NCI-H748 (cell line): ENCODE data around the gene ARHGEF2.

Source experiments
- DNase-seq: peaks from one replicate; lab custom pipeline; 2025; ENCODE audit not compliant: unreplicated experiment; lab: John Stamatoyannopoulos, UW

The ARHGEF2 gene

GRCh38 chr1:155971910-155972809, 6.2 kb downstream of the ARHGEF2 start:
- no peak for DNase-seq

GRCh38 chr1:155970531-155971167, 7.7 kb downstream of the ARHGEF2 start:
- DNase-seq = no peak

- no peak for DNase-seq
Measured at GRCh38 chr1:155969377-155969791, 9.0 kb downstream of the ARHGEF2 start.

GRCh38 chr1:155968670-155969069, 9.7 kb downstream of the ARHGEF2 start:
- DNase-seq = no peak

- no peak for DNase-seq
Measured at GRCh38 chr1:155968051-155968400, 10.3 kb downstream of the ARHGEF2 start.

- no peak for DNase-seq
Measured at GRCh38 chr1:155967341-155968050, 10.9 kb downstream of the ARHGEF2 start.

GRCh38 chr1:155966750-155967149, 11.6 kb downstream of the ARHGEF2 start:
- DNase-seq = no peak

GRCh38 chr1:155966135-155966534, 12.2 kb downstream of the ARHGEF2 start:
- no peak for DNase-seq

- no peak for DNase-seq
Measured at GRCh38 chr1:155964193-155964592, 14.2 kb downstream of the ARHGEF2 start.

- no peak for DNase-seq
Measured at GRCh38 chr1:155962599-155963211, 15.6 kb downstream of the ARHGEF2 start.

GRCh38 chr1:155961937-155962336, 16.4 kb downstream of the ARHGEF2 start:
- DNase-seq = no peak

GRCh38 chr1:155960081-155960745, 18.1 kb downstream of the ARHGEF2 start:
- no peak for DNase-seq

- no peak for DNase-seq
Measured at GRCh38 chr1:155957411-155957915, 20.9 kb downstream of the ARHGEF2 start.

- DNase-seq = no peak
Measured at GRCh38 chr1:155954645-155955044, 23.7 kb downstream of the ARHGEF2 start.

GRCh38 chr1:155952505-155952890, 25.8 kb downstream of the ARHGEF2 start:
- DNase-seq = no peak

- DNase-seq = no peak
Measured at GRCh38 chr1:155951753-155952504, 26.4 kb downstream of the ARHGEF2 start.

GRCh38 chr1:155950829-155951228, 27.5 kb downstream of the ARHGEF2 start:
- DNase-seq = no peak

- no peak for DNase-seq
Measured at GRCh38 chr1:155947741-155948140, 30.6 kb downstream of the ARHGEF2 start.

GRCh38 chr1:155947292-155947691, 31.1 kb downstream of the ARHGEF2 start:
- DNase-seq = no peak

- no peak for DNase-seq
Measured at GRCh38 chr1:155946633-155947219, 31.6 kb downstream of the ARHGEF2 start.
